ENCODE results near the gene PYURF. TPM values are rescaled to one million over a fixed set of nuclear protein-coding genes. Genes with fewer than 3 reads are reported as not detected.

Gene PYURF
- total RNA-seq, 1 experiment from 2014 or later, result 37.6 TPM

DNA sequence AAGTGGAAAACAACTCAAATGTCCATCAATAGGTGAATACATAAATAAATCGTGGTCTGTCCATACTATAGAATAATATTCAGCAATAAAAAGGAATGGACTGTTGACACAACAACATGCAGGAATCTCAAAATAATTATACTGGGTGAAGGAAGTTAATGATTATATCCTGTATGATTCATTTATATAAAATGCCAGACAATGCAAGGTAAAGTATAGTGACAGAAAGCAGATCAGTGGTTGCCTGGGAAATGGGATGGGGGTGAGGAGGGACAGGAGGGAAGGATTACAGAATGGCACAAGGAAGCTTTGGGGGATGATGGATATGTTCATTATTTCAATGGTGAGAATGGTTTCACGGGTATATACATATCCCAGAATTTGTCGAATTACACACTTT is 12.3 kb downstream of the PYURF start:
- DNase-seq (ENCODE audit: low read depth, low spot score) (no peak), ATAC-seq (no peak)
- CTCF ChIA-PET, result interaction anchor here (0.6 kb wide), 1 partner anchor 648 kb away, joined by 3 read pairs; no protein-coding TSS in a partner anchor
- POLR2A ChIA-PET, result no interaction called here
- intact Hi-C loops (cut with micrococcal nuclease; ENCODE audit: unreplicated experiment) (loop anchor here (10.0 kb wide), 1 partner anchor 476 kb away; no protein-coding TSS in a partner anchor), in situ Hi-C loops (cut with HindIII; ENCODE audit: low pct_unique_long_range_greater_than_20kb, low sequenced_read_pairs) (no loop called here)
- no peaks in the 10 kb centered on the region for H3K27me3 ChIP-seq (ENCODE audit: control insufficient read depth, insufficient read depth, low read length)
- H3K36me3 ChIP-seq (ENCODE audit: control insufficient read depth, insufficient read depth, low read length), result no peaks in the 10 kb centered on the region
- H3K4me3 ChIP-seq (ENCODE audit: low read depth in 2 of 2, low read length in 2 of 2), result no peak overlapping the region
- TF ChIP-seq TCF7L2 (IDR thresholded peaks at IDR 0.05; ENCODE audit: low read depth, low read length) (no peak), CTCF (IDR thresholded peaks at IDR 0.05) (no peak), SIN3A (IDR thresholded peaks at IDR 0.05; ENCODE audit: borderline replicate concordance, insufficient read depth, low read depth, low read length) (no peak), POLR2AphosphoS5 (IDR thresholded peaks at IDR 0.05; ENCODE audit: low read depth, low read length) (no peak)
- TF ChIP-seq, protein P1, sequence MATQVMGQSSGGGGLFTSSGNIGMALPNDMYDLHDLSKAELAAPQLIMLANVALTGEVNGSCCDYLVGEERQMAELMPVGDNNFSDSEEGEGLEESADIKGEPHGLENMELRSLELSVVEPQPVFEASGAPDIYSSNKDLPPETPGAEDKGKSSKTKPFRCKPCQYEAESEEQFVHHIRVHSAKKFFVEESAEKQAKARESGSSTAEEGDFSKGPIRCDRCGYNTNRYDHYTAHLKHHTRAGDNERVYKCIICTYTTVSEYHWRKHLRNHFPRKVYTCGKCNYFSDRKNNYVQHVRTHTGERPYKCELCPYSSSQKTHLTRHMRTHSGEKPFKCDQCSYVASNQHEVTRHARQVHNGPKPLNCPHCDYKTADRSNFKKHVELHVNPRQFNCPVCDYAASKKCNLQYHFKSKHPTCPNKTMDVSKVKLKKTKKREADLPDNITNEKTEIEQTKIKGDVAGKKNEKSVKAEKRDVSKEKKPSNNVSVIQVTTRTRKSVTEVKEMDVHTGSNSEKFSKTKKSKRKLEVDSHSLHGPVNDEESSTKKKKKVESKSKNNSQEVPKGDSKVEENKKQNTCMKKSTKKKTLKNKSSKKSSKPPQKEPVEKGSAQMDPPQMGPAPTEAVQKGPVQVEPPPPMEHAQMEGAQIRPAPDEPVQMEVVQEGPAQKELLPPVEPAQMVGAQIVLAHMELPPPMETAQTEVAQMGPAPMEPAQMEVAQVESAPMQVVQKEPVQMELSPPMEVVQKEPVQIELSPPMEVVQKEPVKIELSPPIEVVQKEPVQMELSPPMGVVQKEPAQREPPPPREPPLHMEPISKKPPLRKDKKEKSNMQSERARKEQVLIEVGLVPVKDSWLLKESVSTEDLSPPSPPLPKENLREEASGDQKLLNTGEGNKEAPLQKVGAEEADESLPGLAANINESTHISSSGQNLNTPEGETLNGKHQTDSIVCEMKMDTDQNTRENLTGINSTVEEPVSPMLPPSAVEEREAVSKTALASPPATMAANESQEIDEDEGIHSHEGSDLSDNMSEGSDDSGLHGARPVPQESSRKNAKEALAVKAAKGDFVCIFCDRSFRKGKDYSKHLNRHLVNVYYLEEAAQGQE (IDR thresholded peaks at IDR 0.05; ENCODE audit: insufficient read depth in 1 of 2, low read depth in 2 of 2, low read length in 1 of 2), result no peak
- H3K27ac ChIP-seq (ENCODE audit: low read length), result no peak overlapping the region
- no peaks in the 10 kb centered on the region for H3K4me1 ChIP-seq (ENCODE audit: control insufficient read depth, insufficient read depth, low read length)
- no TSS peak for BruUV-seq (replicated peaks)
- no peaks in the 10 kb centered on the region for H3K9me3 ChIP-seq (ENCODE audit: control insufficient read depth, insufficient read depth, low read depth, low read length)

DNA sequence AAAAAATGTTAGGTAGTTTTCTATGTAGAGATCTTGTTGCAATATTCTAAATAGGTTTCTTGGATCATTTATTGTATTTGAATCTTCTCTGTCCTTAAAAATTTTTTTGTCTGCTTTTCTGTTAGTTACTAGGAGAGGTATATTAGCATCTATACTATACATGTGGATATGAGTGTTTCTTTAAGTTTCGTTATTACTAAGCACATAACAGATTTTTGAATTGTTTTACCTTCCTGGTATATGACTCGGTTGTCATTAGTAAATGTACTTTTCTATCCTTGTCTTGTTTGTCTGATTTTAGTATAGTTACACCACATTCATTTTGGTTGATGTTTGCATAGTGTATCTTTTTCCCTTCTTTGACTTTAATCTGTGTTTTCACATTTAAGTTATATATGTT is 20.2 kb downstream of the PYURF start:
- ChIA-PET CTCF (no interaction called here), POLR2A (no interaction called here)
- no peak for ATAC-seq
- in situ Hi-C loops (cut with HindIII; ENCODE audit: low pct_unique_long_range_greater_than_20kb, low sequenced_read_pairs), result no loop called here
- TF ChIP-seq, protein P1 (IDR thresholded peaks at IDR 0.05; ENCODE audit: insufficient read depth in 1 of 2, low read depth in 2 of 2, low read length in 1 of 2), result no peak
- no peak for TF ChIP-seq SIN3A (IDR thresholded peaks at IDR 0.05; ENCODE audit: borderline replicate concordance, insufficient read depth, low read depth, low read length)
- TF ChIP-seq POLR2AphosphoS5 (IDR thresholded peaks at IDR 0.05; ENCODE audit: low read depth, low read length), result no peak
- TF ChIP-seq CTCF (IDR thresholded peaks at IDR 0.05), result no peak
- TF ChIP-seq TCF7L2 (IDR thresholded peaks at IDR 0.05; ENCODE audit: low read depth, low read length), result no peak
- no TSS peak for BruUV-seq (replicated peaks)
- no peaks in the 10 kb centered on the region for H3K4me1 ChIP-seq (ENCODE audit: control insufficient read depth, insufficient read depth, low read length)
- intact Hi-C loops (cut with micrococcal nuclease; ENCODE audit: unreplicated experiment), result no loop called here
- no peaks in the 10 kb centered on the region for H3K9me3 ChIP-seq (ENCODE audit: control insufficient read depth, insufficient read depth, low read depth, low read length)
- no peak overlapping the region for H3K27ac ChIP-seq (ENCODE audit: low read length)
- no peaks in the 10 kb centered on the region for H3K27me3 ChIP-seq (ENCODE audit: control insufficient read depth, insufficient read depth, low read length)
- no peaks in the 10 kb centered on the region for H3K36me3 ChIP-seq (ENCODE audit: control insufficient read depth, insufficient read depth, low read length)
- H3K4me3 ChIP-seq (ENCODE audit: low read depth in 2 of 2, low read length in 2 of 2), result no peak overlapping the region
- DNase-seq (ENCODE audit: low read depth, low spot score), result no peak

Measured in Panc1 (cell line).